ENCODE measurements around the gene DOCK2. TPM values are rescaled to one million over a fixed set of nuclear protein-coding genes. Genes with fewer than 3 reads are reported as not detected.
A peak's percentile ranks its signal among the peaks of the same experiment; 100 is the strongest.

DOCK2 gene
- total and polyA plus RNA-seq, 9 of the 15 experiments (the other 6 are each of a cell fraction or from before 2014, with no cell fraction given) = 4.5 to 42.6 (median 20.5) TPM

- no peak for TF ChIP-seq FUS (optimal IDR thresholded peaks at IDR 0.05; ENCODE audit: low read depth, low read length)
- 0 out of 2 replicates have a peak, but pooled peaks have one; percentile 50 for TF ChIP-seq PTBP1 (IDR thresholded peaks at IDR 0.05; ENCODE audit: low read depth, low read length)
- no peak for TF ChIP-seq ZC3H4 (CRISPR knock-in tag; IDR thresholded peaks at IDR 0.05; ENCODE audit: borderline replicate concordance)
- no peak for TF ChIP-seq ELF1 (tag; IDR thresholded peaks at IDR 0.05)
- no peak for TF ChIP-seq IRF9 (tag; IDR thresholded peaks at IDR 0.05)
- no peak for TF ChIP-seq ZC3H11A (IDR thresholded peaks at IDR 0.05; ENCODE audit: low read depth, low read length)
- peak; percentile 45; the same call in 1 of the 2 replicates for TF ChIP-seq BHLHE40 (IDR thresholded peaks at IDR 0.05; ENCODE audit: low read length)
- no peak for TF ChIP-seq SNRNP70 (optimal IDR thresholded peaks at IDR 0.05; ENCODE audit: low read depth, low read length)
- no peak for TF ChIP-seq DDX20 (tag; IDR thresholded peaks at IDR 0.05; ENCODE audit: low read depth)
- no peak for TF ChIP-seq NR3C1 (CRISPR knock-in tag; IDR thresholded peaks at IDR 0.05)
- TF ChIP-seq ZNF77 (CRISPR knock-in tag; IDR thresholded peaks at IDR 0.05) = no peak
- no peak for TF ChIP-seq NCOA6 (IDR thresholded peaks at IDR 0.05)
- peak; percentile 65; the same call in 1 of the 2 replicates for TF ChIP-seq NBN (IDR thresholded peaks at IDR 0.05; ENCODE audit: low read depth)
- no peak for TF ChIP-seq SLC30A9 (CRISPR knock-in tag; IDR thresholded peaks at IDR 0.05)
- no peak for TF ChIP-seq MITF (IDR thresholded peaks at IDR 0.05)
- no peak for TF ChIP-seq XRCC4 (IDR thresholded peaks at IDR 0.05; ENCODE audit: extremely low read depth, insufficient read depth, insufficient read length)
- TF ChIP-seq ZNF224 (CRISPR knock-in tag; IDR thresholded peaks at IDR 0.05) = no peak
- no peak for TF ChIP-seq NFXL1 (CRISPR knock-in tag; IDR thresholded peaks at IDR 0.05)
- peak; percentile 93; the same call in 1 of the 2 replicates for TF ChIP-seq CC2D1A (IDR thresholded peaks at IDR 0.05)
- TF ChIP-seq ZNF316 (IDR thresholded peaks at IDR 0.05) = no peak
- no peak for TF ChIP-seq ZBTB1 (CRISPR knock-in tag; IDR thresholded peaks at IDR 0.05; ENCODE audit: borderline replicate concordance, low read depth)
- peak; percentile 69 for TF ChIP-seq MECOM (CRISPR knock-in tag; IDR thresholded peaks at IDR 0.05)
- no peak for TF ChIP-seq TEAD2 (tag; IDR thresholded peaks at IDR 0.05)
- TF ChIP-seq CEBPB (tag; IDR thresholded peaks at IDR 0.05) = no peak
- TF ChIP-seq ZFPM2 (CRISPR knock-in tag; IDR thresholded peaks at IDR 0.05) = no peak
- TF ChIP-seq ZNF253 (CRISPR knock-in tag; conservative IDR thresholded peaks at IDR 0.05) = no peak
- no peak for TF ChIP-seq ZNF347 (CRISPR knock-in tag; IDR thresholded peaks at IDR 0.05; ENCODE audit: low read depth)
- TF ChIP-seq, protein P1, sequence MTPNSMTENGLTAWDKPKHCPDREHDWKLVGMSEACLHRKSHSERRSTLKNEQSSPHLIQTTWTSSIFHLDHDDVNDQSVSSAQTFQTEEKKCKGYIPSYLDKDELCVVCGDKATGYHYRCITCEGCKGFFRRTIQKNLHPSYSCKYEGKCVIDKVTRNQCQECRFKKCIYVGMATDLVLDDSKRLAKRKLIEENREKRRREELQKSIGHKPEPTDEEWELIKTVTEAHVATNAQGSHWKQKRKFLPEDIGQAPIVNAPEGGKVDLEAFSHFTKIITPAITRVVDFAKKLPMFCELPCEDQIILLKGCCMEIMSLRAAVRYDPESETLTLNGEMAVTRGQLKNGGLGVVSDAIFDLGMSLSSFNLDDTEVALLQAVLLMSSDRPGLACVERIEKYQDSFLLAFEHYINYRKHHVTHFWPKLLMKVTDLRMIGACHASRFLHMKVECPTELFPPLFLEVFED (CRISPR knock-in tag; conservative IDR thresholded peaks at IDR 0.05) = 0 out of 2 replicates have a peak, but pooled peaks have one; percentile 65
- TF ChIP-seq GTF2B (IDR thresholded peaks at IDR 0.05; ENCODE audit: extremely low read depth, insufficient read length) = no peak
Measured at GRCh38 chr5:169746147-169746694, 109.1 kb downstream of the DOCK2 start (continued).

Data from K562 (cell line).